MM.1S (cell line): ENCODE data around the gene TUBGCP2.

ENCODE experiments used
- CTCF ChIP-seq: fragments of 300-600 bp; sonication (generic); IDR thresholded peaks from 2 replicates; pipeline ENCODE4 v1.5.1; 2016; ENCODE audit warnings: antibody characterized with exemption, low read length, mixed read lengths
- EZH2 ChIP-seq: fragments of 300-600 bp; sonication (generic); optimal IDR thresholded peaks from 2 replicates; pipeline ENCODE3; 2017; ENCODE audit warnings: low read depth, mild to moderate bottlenecking, antibody characterized with exemption, low read length, mixed read lengths
- EZH2phosphoT487 ChIP-seq: fragments of 300-600 bp; sonication (generic); IDR thresholded peaks from 2 replicates; pipeline ENCODE4 v1.6.1; 2018; ENCODE audit warnings: antibody characterized with exemption, low read length

- TF ChIP-seq CTCF (no peak), EZH2 (no peak), EZH2phosphoT487 (no peak)
Observed at GRCh38 chr10:133316732-133317131, 8.1 kb upstream of the TUBGCP2 start.
